Ishikawa (cell line): Measurements from ENCODE around the gene KREMEN1.

Source experiments
- RAD21 ChIP-seq: IDR thresholded peaks from 2 replicates; pipeline ENCODE4 v1.6.1; 2012; ENCODE audit warnings: low read depth
- ZBTB7A ChIP-seq: IDR thresholded peaks from 2 replicates; pipeline ENCODE4 v1.6.1; 2012; ENCODE audit warnings: low read depth

DNA sequence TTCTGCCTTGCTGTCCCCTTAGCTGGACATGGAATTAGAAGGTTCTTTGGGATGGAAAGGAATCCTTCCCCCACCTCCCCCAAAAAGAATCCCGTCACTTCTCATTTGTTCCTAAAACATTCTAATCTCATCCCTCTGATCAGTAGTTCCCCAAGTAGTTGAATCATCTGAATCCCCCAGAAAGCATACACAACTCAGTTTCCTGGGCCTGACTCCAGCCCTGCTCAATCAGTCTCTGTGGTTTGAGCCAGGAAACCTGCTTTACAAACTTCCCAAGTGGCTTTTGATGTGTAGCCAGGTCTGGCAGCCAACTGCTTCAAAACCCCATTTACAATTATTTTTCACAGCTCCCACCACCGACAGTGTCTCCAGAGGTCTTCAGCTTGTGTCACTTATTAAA lies 31.4 kb upstream of the KREMEN1 start:
- TF ChIP-seq ZBTB7A (no peak), RAD21 (no peak)
